ENCODE data around the gene ST3GAL3. TPM values are rescaled to one million over a fixed set of nuclear protein-coding genes. Genes with fewer than 3 reads are reported as not detected.
A peak's percentile ranks its signal among the peaks of the same experiment; 100 is the strongest.
"Not testable (repeated sequence)": the region's sequence is repeated elsewhere in the genome, so short reads cannot be mapped to it uniquely, and the experiment has no call there.

The ST3GAL3 gene
- total and polyA plus RNA-seq, 2 donors (not counting 3 experiments of a cell fraction or from before 2014, with no cell fraction given) = 14.3 to 35.8 TPM

- intact Hi-C loops (cut with micrococcal nuclease) (no loop called here), dilution Hi-C loops (cut with MboI; ENCODE audit: extremely low pct_ligation_motif_present, low sequenced_read_pairs) (no loop called here)
- DNase-seq (ENCODE audit: low read depth, low spot score) (no peak), FAIRE-seq (no peak)
- no peak for TF ChIP-seq POLR2AphosphoS5 (IDR thresholded peaks at IDR 0.05; ENCODE audit: insufficient read depth, low read depth, low read length)
- TF ChIP-seq EZH2 (IDR thresholded peaks at IDR 0.05; ENCODE audit: borderline replicate concordance, low read depth, low read length, severe bottlenecking) = no peak
- TF ChIP-seq POLR2A (IDR thresholded peaks at IDR 0.05; ENCODE audit: low read depth, low read length) = no peak
- TF ChIP-seq GATA2 (IDR thresholded peaks at IDR 0.05; ENCODE audit: insufficient read depth, insufficient read length, low read depth, low read length) = no peak
- TF ChIP-seq JUN (IDR thresholded peaks at IDR 0.05; ENCODE audit: borderline replicate concordance, insufficient read depth, insufficient read length, low read depth) = no peak
- TF ChIP-seq MYC (IDR thresholded peaks at IDR 0.05; ENCODE audit: low read depth, low read length) = no peak
- no peak for TF ChIP-seq MAX (IDR thresholded peaks at IDR 0.05; ENCODE audit: insufficient read depth, insufficient read length)
- no peak for TF ChIP-seq CTCF (IDR thresholded peaks at IDR 0.05; ENCODE audit: extremely low read depth in 1 of 2, insufficient read depth in 1 of 2, low read depth in 1 of 2, low read length in 2 of 2)
- no peak for TF ChIP-seq FOS (IDR thresholded peaks at IDR 0.05; ENCODE audit: borderline replicate concordance, insufficient read depth, low read length)
- H3K4me2 ChIP-seq (ENCODE audit: insufficient read depth, low read length) = no peak overlapping the region
- H3K9ac ChIP-seq (replicated peaks; ENCODE audit: extremely low read depth, insufficient read depth, low read length) = no peak overlapping the region
- H3K36me3 ChIP-seq (ENCODE audit: control insufficient read depth in 2 of 2, extremely low read depth in 1 of 2, insufficient read depth in 2 of 2, low read length in 2 of 2) = peaks cover 0 to 2% of the 10 kb centered on the region in 2 experiments
- no peaks in the 10 kb centered on the region for H3K9me1 ChIP-seq (replicated peaks; ENCODE audit: control insufficient read depth, extremely low read depth, insufficient read depth, low read length)
- no peak overlapping the region for H2AFZ ChIP-seq (ENCODE audit: low read depth, low read length)
- H3K27ac ChIP-seq (ENCODE audit: insufficient read depth, low read depth, low read length) = no peak overlapping the region
- POLR2A ChIA-PET = no interaction called here
- no peak overlapping the region for H3K4me3 ChIP-seq (replicated peaks in 1 of 3; ENCODE audit: insufficient read depth in 1 of 3, low read depth in 1 of 3, low read length in 3 of 3)
- no TSS peak for BruUV-seq (replicated peaks)
- H3K27me3 ChIP-seq (ENCODE audit: control insufficient read depth in 2 of 2, insufficient read depth in 2 of 2, low read length in 2 of 2) = no peaks in the 10 kb centered on the region
- CTCF ChIA-PET = interaction anchor here (0.9 to 1.3 kb wide), 2 partner anchors 70 to 102 kb away, joined by 3 read pairs; no protein-coding TSS in a partner anchor
- peaks cover 11% of the 10 kb centered on the region for H3K4me1 ChIP-seq (ENCODE audit: control insufficient read depth, extremely low read depth, insufficient read depth, low read length)
- H3K9me3 ChIP-seq (replicated peaks; ENCODE audit: control insufficient read depth, insufficient read depth, low read length) = no peaks in the 10 kb centered on the region
- no peaks in the 10 kb centered on the region for H3K79me2 ChIP-seq (ENCODE audit: control insufficient read depth, insufficient read depth, low read length)
- H4K20me1 ChIP-seq (replicated peaks; ENCODE audit: control insufficient read depth, extremely low read depth, insufficient read depth, low read length) = no peaks in the 10 kb centered on the region
Observed at GRCh38 chr1:43832998-43833397, 125.7 kb downstream of the ST3GAL3 start.

- H3K9me1 ChIP-seq (replicated peaks; ENCODE audit: control insufficient read depth, extremely low read depth, insufficient read depth, low read length); BruUV-seq (replicated peaks); H3K4me2 ChIP-seq (ENCODE audit: insufficient read depth, low read length); dilution Hi-C loops (cut with MboI; ENCODE audit: extremely low pct_ligation_motif_present, low sequenced_read_pairs); H3K36me3 ChIP-seq (ENCODE audit: control insufficient read depth in 2 of 2, extremely low read depth in 1 of 2, insufficient read depth in 2 of 2, low read length in 2 of 2); POLR2A ChIA-PET; H4K20me1 ChIP-seq (replicated peaks; ENCODE audit: control insufficient read depth, extremely low read depth, insufficient read depth, low read length); H3K79me2 ChIP-seq (ENCODE audit: control insufficient read depth, insufficient read depth, low read length); H2AFZ ChIP-seq (ENCODE audit: low read depth, low read length); CTCF ChIA-PET; H3K27me3 ChIP-seq (ENCODE audit: control insufficient read depth in 2 of 2, insufficient read depth in 2 of 2, low read length in 2 of 2); H3K27ac ChIP-seq (ENCODE audit: insufficient read depth, low read depth, low read length); DNase-seq (ENCODE audit: low read depth, low spot score); H3K9me3 ChIP-seq (replicated peaks; ENCODE audit: control insufficient read depth, insufficient read depth, low read length); H3K9ac ChIP-seq (replicated peaks; ENCODE audit: extremely low read depth, insufficient read depth, low read length); H3K4me3 ChIP-seq (replicated peaks in 1 of 3; ENCODE audit: insufficient read depth in 1 of 3, low read depth in 1 of 3, low read length in 3 of 3): not testable (repeated sequence)
- intact Hi-C loops (cut with micrococcal nuclease) = loop anchor here (1.0 kb wide), 1 partner anchor 12 kb away; no protein-coding TSS in a partner anchor
- peak; percentile 4 for FAIRE-seq
- H3K4me1 ChIP-seq (ENCODE audit: control insufficient read depth, extremely low read depth, insufficient read depth, low read length) = peaks cover 11% of the 10 kb centered on the region
Observed at GRCh38 chr1:43833902-43834279, 126.6 kb downstream of the ST3GAL3 start.
